Body of pancreas (tissue), 4 donors: ENCODE data around the gene P3H3. TPM values are rescaled to one million over a fixed set of nuclear protein-coding genes. Genes with fewer than 3 reads are reported as not detected.
A peak's percentile ranks its signal among the peaks of the same experiment; 100 is the strongest.

ENCODE experiments used
- ATAC-seq: fragments of 150-250 bp; one replicate; pipeline ENCODE4 v1.9.1; 2016
- DNase-seq, 4 donors: peaks; one replicate each; pipeline ENCODE4 v3.0.0-alpha.2; 2019
- H3K27ac ChIP-seq, 4 donors: fragments of 200-600 bp; sonication (generic); 1 replicate in 3 of 4; 2 replicates in 1 of 4; pipeline versions ENCODE4 v1.5.1 to v1.6.1; 2016 to 2019; ENCODE audit warnings: mild to moderate bottlenecking in 1 of 4, mixed read lengths in 1 of 4, moderate library complexity in 1 of 4
- H3K27me3 ChIP-seq, 2 donors: fragments of 200-600 bp; sonication (generic); one replicate each; pipeline ENCODE4 v1.6.0; 2016; ENCODE audit warnings: mild to moderate bottlenecking in 1 of 2
- H3K36me3 ChIP-seq, 2 donors: fragments of 200-600 bp; sonication (generic); replicated peaks in 1 of 2; 2 replicates each; pipeline ENCODE4 v1.5.1; 2016; ENCODE audit warnings: low read depth in 2 of 2; ENCODE audit not compliant: insufficient read depth in 1 of 2
- H3K4me1 ChIP-seq: fragments of 200-600 bp; sonication (generic); one replicate; pipeline ENCODE4 v1.6.0; 2016
- H3K4me3 ChIP-seq, 2 donors: fragments of 200-600 bp; sonication (generic); 1 replicate in 1 of 2; 2 replicates in 1 of 2; pipeline ENCODE4 v1.5.1; 2016 to 2019
- H3K9me3 ChIP-seq, 3 donors: fragments of 200-600 bp; sonication (generic); 1 replicate in 2 of 3; 2 replicates in 1 of 3; pipeline ENCODE4 v1.5.1; 2016
- POLR2A ChIP-seq, 3 donors: fragments of 450-650 bp; IDR thresholded peaks; one replicate each; pipeline ENCODE4 v1.6.1; 2016; ENCODE audit warnings: antibody characterized with exemption in 3 of 3, mild to moderate bottlenecking in 2 of 3
- WGBS, 2 donors: methylation state at CpG; one replicate each; pipeline ENCODE4 v1.1.5; 2017; 5-methylcytosine and 5-hydroxymethylcytosine counted together
- intact Hi-C: fragments of 100-400 bp; cut with DNase I; formaldehyde crosslinking; loops from one replicate; pipeline ENCODE4 v1.15.1; 2023
- total RNA-seq, 2 donors: library from RNA; depleted of rRNA; stranded (reverse); fragments of >200 nt; gene quantifications; one replicate each; pipeline ENCODE4 v1.1.0, GENCODE V29; 2016
- TF ChIP-seq, protein P1 (sequence below), 7 experiments: fragments of 450-650 bp in 4 of 7; fragments of 200-600 bp in 3 of 7; sonication (generic) in 3 of 7; IDR thresholded peaks; one replicate each; pipeline ENCODE4 v1.5.1; 2016 to 2019; ENCODE audit warnings: antibody characterized with exemption in 7 of 7

The P3H3 gene
- total RNA-seq, 2 donors from 2014 or later = 17.6 to 43.2 TPM

DNA sequence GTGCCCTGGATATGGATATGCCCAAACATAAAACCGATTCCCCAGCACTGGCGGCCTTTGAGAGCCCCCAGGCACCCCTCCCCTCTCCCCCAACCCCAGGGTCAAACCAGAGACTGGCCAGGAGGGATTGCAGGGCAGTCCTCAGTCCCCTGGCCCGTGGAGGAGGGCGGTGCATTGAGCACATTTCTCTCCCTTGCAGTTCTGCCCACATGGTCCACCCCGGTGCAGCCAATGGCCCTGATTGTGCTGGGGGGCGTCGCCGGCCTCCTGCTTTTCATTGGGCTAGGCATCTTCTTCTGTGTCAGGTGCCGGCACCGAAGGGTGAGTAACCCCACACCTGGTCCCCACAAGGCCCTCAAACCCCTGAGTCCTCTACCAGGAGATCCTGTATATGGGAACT lies 10.0 kb upstream of the P3H3 start:
- intact Hi-C loops = no loop called here
- H3K4me1 ChIP-seq = peaks cover 7% of the 10 kb centered on the region
- TF ChIP-seq, protein P1, sequence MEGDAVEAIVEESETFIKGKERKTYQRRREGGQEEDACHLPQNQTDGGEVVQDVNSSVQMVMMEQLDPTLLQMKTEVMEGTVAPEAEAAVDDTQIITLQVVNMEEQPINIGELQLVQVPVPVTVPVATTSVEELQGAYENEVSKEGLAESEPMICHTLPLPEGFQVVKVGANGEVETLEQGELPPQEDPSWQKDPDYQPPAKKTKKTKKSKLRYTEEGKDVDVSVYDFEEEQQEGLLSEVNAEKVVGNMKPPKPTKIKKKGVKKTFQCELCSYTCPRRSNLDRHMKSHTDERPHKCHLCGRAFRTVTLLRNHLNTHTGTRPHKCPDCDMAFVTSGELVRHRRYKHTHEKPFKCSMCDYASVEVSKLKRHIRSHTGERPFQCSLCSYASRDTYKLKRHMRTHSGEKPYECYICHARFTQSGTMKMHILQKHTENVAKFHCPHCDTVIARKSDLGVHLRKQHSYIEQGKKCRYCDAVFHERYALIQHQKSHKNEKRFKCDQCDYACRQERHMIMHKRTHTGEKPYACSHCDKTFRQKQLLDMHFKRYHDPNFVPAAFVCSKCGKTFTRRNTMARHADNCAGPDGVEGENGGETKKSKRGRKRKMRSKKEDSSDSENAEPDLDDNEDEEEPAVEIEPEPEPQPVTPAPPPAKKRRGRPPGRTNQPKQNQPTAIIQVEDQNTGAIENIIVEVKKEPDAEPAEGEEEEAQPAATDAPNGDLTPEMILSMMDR (IDR thresholded peaks at IDR 0.05) = no peak
- TF ChIP-seq POLR2A (IDR thresholded peaks at IDR 0.05) = no peak
- H3K27ac ChIP-seq = no peak overlapping the region
- no peaks in the 10 kb centered on the region for H3K9me3 ChIP-seq
- no peak overlapping the region for H3K4me3 ChIP-seq
- DNase-seq (peak in 2 of 4 donors; percentile 43 to 44), ATAC-seq (peak; percentile 17)
- WGBS, 2 donors = 41 to 58% methylated on average over 2 to 10 of the region's 10 CpGs
- peaks cover 0 to 8% of the 10 kb centered on the region in 2 donors for H3K27me3 ChIP-seq
- no peaks in the 10 kb centered on the region for H3K36me3 ChIP-seq

DNA sequence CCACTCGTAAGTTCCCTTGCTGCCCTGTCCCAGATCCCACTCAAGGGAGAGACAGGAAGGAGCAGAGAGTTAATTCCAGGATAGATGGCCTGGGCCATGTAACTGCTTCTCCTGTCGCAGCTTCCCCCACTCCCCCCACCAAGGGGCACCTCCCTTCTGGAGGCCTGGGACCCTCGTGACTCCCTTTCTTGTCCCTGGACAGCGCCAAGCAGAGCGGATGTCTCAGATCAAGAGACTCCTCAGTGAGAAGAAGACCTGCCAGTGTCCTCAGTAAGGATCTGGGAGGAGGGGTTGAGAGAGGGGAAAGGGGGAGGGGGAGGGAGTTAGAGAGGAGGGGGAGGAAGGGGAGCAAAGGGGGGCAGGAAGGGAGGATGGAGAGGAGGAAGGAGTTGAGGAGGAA lies 9.6 kb upstream of the P3H3 start:
- Histone ChIP-seq H3K27ac (no peak overlapping the region), H3K4me3 (no peak overlapping the region)

DNA sequence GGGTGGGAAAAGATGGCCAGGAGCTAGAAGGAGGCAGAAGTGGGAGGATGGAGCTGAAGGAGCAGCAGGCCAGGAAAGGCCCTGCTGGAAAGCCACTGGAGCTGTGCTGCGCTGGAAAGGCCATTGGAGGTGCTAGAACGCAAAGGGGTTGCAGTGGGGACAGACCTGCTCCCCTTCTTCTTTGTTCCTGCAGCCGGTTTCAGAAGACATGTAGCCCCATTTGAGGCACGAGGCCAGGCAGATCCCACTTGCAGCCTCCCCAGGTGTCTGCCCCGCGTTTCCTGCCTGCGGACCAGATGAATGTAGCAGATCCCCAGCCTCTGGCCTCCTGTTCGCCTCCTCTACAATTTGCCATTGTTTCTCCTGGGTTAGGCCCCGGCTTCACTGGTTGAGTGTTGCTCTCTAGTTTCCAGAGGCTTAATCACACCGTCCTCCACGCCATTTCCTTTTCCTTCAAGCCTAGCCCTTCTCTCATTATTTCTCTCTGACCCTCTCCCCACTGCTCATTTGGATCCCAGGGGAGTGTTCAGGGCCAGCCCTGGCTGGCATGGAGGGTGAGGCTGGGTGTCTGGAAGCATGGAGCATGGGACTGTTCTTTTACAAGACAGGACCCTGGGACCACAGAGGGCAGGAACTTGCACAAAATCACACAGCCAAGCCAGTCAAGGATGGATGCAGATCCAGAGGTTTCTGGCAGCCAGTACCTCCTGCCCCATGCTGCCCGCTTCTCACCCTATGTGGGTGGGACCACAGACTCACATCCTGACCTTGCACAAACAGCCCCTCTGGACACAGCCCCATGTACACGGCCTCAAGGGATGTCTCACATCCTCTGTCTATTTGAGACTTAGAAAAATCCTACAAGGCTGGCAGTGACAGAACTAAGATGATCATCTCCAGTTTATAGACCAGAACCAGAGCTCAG lies 8.8 kb upstream of the P3H3 start:
- H3K4me1 ChIP-seq = peaks cover 7% of the 10 kb centered on the region
- H3K36me3 ChIP-seq = no peaks in the 10 kb centered on the region
- H3K4me3 ChIP-seq = no peak overlapping the region
- no peak for DNase-seq
- TF ChIP-seq, protein P1 (IDR thresholded peaks at IDR 0.05) = no peak
- no peak for TF ChIP-seq POLR2A (IDR thresholded peaks at IDR 0.05)
- ATAC-seq = no peak
- no peak overlapping the region for H3K27ac ChIP-seq
- intact Hi-C loops = no loop called here
- no peaks in the 10 kb centered on the region for H3K9me3 ChIP-seq
- peaks cover 0 to 11% of the 10 kb centered on the region in 2 donors for H3K27me3 ChIP-seq
- 83 to 88% methylated on average over 10 to 13 of the region's 13 CpGs for whole genome bisulfite sequencing, 2 donors

More for the DNA sequence above, 9.6 kb upstream of the P3H3 start:
- Histone ChIP-seq H3K9me3 (no peaks in the 10 kb centered on the region), H3K27me3 (peaks cover 0 to 8% of the 10 kb centered on the region in 2 donors), H3K36me3 (no peaks in the 10 kb centered on the region), H3K4me1 (peaks cover 7% of the 10 kb centered on the region)
- DNase-seq (no peak), ATAC-seq (no peak)
- intact Hi-C loops = no loop called here
- TF ChIP-seq POLR2A (IDR thresholded peaks at IDR 0.05) = no peak
- TF ChIP-seq, protein P1 (IDR thresholded peaks at IDR 0.05) = no peak
- 67 to 74% methylated on average over 5 of the region's 5 CpGs for WGBS, 2 donors

DNA sequence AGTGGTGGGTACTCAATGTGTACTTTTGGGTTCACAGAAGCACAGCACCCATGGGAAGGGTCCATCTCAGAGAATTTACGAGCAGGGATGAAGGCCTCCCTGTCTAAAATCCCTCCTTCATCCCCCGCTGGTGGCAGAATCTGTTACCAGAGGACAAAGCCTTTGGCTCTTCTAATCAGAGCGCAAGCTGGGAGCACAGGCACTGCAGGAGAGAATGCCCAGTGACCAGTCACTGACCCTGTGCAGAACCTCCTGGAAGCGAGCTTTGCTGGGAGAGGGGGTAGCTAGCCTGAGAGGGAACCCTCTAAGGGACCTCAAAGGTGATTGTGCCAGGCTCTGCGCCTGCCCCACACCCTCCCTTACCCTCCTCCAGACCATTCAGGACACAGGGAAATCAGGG lies 8.0 kb upstream of the P3H3 start:
- Histone ChIP-seq H3K4me1 (peaks cover 8% of the 10 kb centered on the region), H3K4me3 (no peak overlapping the region), H3K36me3 (no peaks in the 10 kb centered on the region), H3K27ac (no peak overlapping the region), H3K9me3 (no peaks in the 10 kb centered on the region), H3K27me3 (peaks cover 0 to 19% of the 10 kb centered on the region in 2 donors)
- intact Hi-C loops = no loop called here
- TF ChIP-seq, protein P1 (IDR thresholded peaks at IDR 0.05) = no peak
- TF ChIP-seq POLR2A (IDR thresholded peaks at IDR 0.05) = no peak
- DNase-seq (no peak), ATAC-seq (no peak)
- 66 to 67% methylated on average over 2 to 5 of the region's 5 CpGs for WGBS, 2 donors
